NB4 (cell line): ENCODE results near the gene EML4.

ENCODE experiments used
- CTCF ChIP-seq: IDR thresholded peaks from one replicate; pipeline ENCODE4 v1.5.1; 2012; ENCODE audit warnings: low read depth, low read length
- POLR2A ChIP-seq: IDR thresholded peaks from 2 replicates; pipeline ENCODE4 v1.6.1; 2011; ENCODE audit warnings: mild to moderate bottlenecking; ENCODE audit not compliant: insufficient read length; ENCODE audit errors: extremely low read depth

GRCh38 chr2:42223855-42224268 lies 54.7 kb downstream of the EML4 start:
- TF ChIP-seq CTCF (no peak), POLR2A (no peak)
